Esophagus squamous epithelium (tissue), 5 donors: Measurements from ENCODE around the gene CAMTA1. TPM values are rescaled to one million over a fixed set of nuclear protein-coding genes. Genes with fewer than 3 reads are reported as not detected.
"Not testable (repeated sequence)": the region's sequence is repeated elsewhere in the genome, so short reads cannot be mapped to it uniquely, and the experiment has no call there.

Experiments used
- DNase-seq: peaks from one replicate; lab custom pipeline; 2025; lab: John Stamatoyannopoulos, UW
- H3K27ac ChIP-seq, 4 donors: fragments of 200-600 bp; sonication (generic); one replicate each; pipeline ENCODE4 v1.5.1; 2016 to 2019; ENCODE audit warnings: mild to moderate bottlenecking in 1 of 4
- H3K27me3 ChIP-seq, 4 donors: fragments of 200-600 bp; sonication (generic); 1 replicate in 3 of 4; 2 replicates in 1 of 4; pipeline versions ENCODE4 v1.5.1 to v1.6.0; 2017 to 2021; ENCODE audit warnings: antibody characterized with exemption in 1 of 4
- H3K36me3 ChIP-seq, 3 donors: fragments of 200-600 bp; sonication (generic); one replicate each; pipeline ENCODE4 v1.5.1; 2016 to 2019
- H3K4me1 ChIP-seq, 3 donors: fragments of 200-600 bp; sonication (generic); one replicate each; pipeline ENCODE4 v1.5.1; 2017 to 2019
- H3K4me3 ChIP-seq, 4 donors: fragments of 200-600 bp; sonication (generic); 1 replicate in 3 of 4; 2 replicates in 1 of 4; pipeline ENCODE4 v1.5.1; 2016 to 2019; ENCODE audit warnings: mild to moderate bottlenecking in 2 of 4, moderate library complexity in 1 of 4
- H3K9me3 ChIP-seq, 3 donors: fragments of 200-600 bp; sonication (generic); one replicate each; pipeline ENCODE4 v1.5.1; 2016 to 2019
- CTCF ChIP-seq, 6 experiments: fragments of 450-650 bp in 4 of 6; fragments of 200-600 bp in 2 of 6; sonication (generic) in 2 of 6; IDR thresholded peaks; one replicate each; pipeline ENCODE4 v1.5.1; 2016 to 2019; ENCODE audit warnings: antibody characterized with exemption in 6 of 6, mild to moderate bottlenecking in 4 of 6, moderate library complexity in 4 of 6
- POLR2A ChIP-seq, 4 donors: fragments of 450-650 bp; IDR thresholded peaks; one replicate each; pipeline ENCODE4 v1.6.1; 2017; ENCODE audit warnings: antibody characterized with exemption in 4 of 4, mild to moderate bottlenecking in 4 of 4, moderate library complexity in 3 of 4
- WGBS, 2 donors: methylation state at CpG; one replicate each; pipeline ENCODE4 v1.1.5; 2018; 5-methylcytosine and 5-hydroxymethylcytosine counted together
- intact Hi-C: fragments of 100-400 bp; cut with DNase I; formaldehyde crosslinking; loops from one replicate; pipeline ENCODE4 v1.15.0; 2022
- total RNA-seq, 4 donors: library from RNA; depleted of rRNA; stranded (reverse); fragments of >200 nt; gene quantifications; one replicate each; pipeline ENCODE4 v1.1.0, GENCODE V29; 2016
- donor health status: DM: yes; HTN: yes; CAD: no.

Gene CAMTA1
- total RNA-seq, 4 donors from 2014 or later = 31.3 to 77.4 (median 45.9) TPM

GRCh38 chr1:6803357-6803756, 18.1 kb downstream of the CAMTA1 start:
- no peak for DNase-seq
- 85 to 92% methylated on average over 2 of the region's 2 CpGs for WGBS, 2 donors
- H3K36me3 ChIP-seq = peaks cover 0 to 2% (median 0%) of the 10 kb centered on the region in 3 donors
- no peak overlapping the region for H3K4me3 ChIP-seq
- TF ChIP-seq POLR2A (IDR thresholded peaks at IDR 0.05) = no peak
- TF ChIP-seq CTCF (IDR thresholded peaks at IDR 0.05) = no peak
- H3K27me3 ChIP-seq = no peaks in the 10 kb centered on the region
- no peaks in the 10 kb centered on the region for H3K9me3 ChIP-seq
- intact Hi-C loops = no loop called here
- H3K27ac ChIP-seq = no peak overlapping the region
- H3K4me1 ChIP-seq = peaks cover 0 to 48% (median 19%) of the 10 kb centered on the region in 3 donors

GRCh38 chr1:6805004-6805416, 19.8 kb downstream of the CAMTA1 start:
- Histone ChIP-seq H3K4me1 (peaks cover 0 to 44% (median 19%) of the 10 kb centered on the region in 3 donors), H3K9me3 (no peaks in the 10 kb centered on the region), H3K27ac (no peak overlapping the region), H3K36me3 (peaks cover 0 to 10% (median 0%) of the 10 kb centered on the region in 3 donors), H3K4me3 (no peak overlapping the region), H3K27me3 (no peaks in the 10 kb centered on the region)
- DNase-seq = no peak
- 78 to 95% methylated on average over 1 of the region's 1 CpG for WGBS, 2 donors
- intact Hi-C loops = no loop called here
- TF ChIP-seq CTCF (IDR thresholded peaks at IDR 0.05) (no peak), POLR2A (IDR thresholded peaks at IDR 0.05) (no peak)

- no peak for DNase-seq
- H3K27ac ChIP-seq = no peak overlapping the region
- peaks cover 0 to 10% (median 0%) of the 10 kb centered on the region in 3 donors for H3K36me3 ChIP-seq
- no peaks in the 10 kb centered on the region for H3K27me3 ChIP-seq
- H3K4me3 ChIP-seq = no peak overlapping the region
- TF ChIP-seq POLR2A (IDR thresholded peaks at IDR 0.05) (no peak), CTCF (IDR thresholded peaks at IDR 0.05) (no peak)
- intact Hi-C loops = no loop called here
- H3K4me1 ChIP-seq = peaks cover 0 to 16% (median 0%) of the 10 kb centered on the region in 3 donors
- no peaks in the 10 kb centered on the region for H3K9me3 ChIP-seq
- WGBS, 2 donors = 71 to 74% methylated on average over 3 of the region's 3 CpGs
These were observed 22.5 kb downstream of the CAMTA1 start for GRCh38 chr1:6807782-6808181.

- intact Hi-C loops = no loop called here
- H3K27ac ChIP-seq = no peak overlapping the region
- TF ChIP-seq CTCF (IDR thresholded peaks at IDR 0.05) = no peak
- TF ChIP-seq POLR2A (IDR thresholded peaks at IDR 0.05) = no peak
- H3K4me1 ChIP-seq = peaks cover 0 to 11% (median 0%) of the 10 kb centered on the region in 3 donors
- no peaks in the 10 kb centered on the region for H3K9me3 ChIP-seq
- DNase-seq = no peak
- no peaks in the 10 kb centered on the region for H3K27me3 ChIP-seq
- no peak overlapping the region for H3K4me3 ChIP-seq
- 88 to 98% methylated on average over 2 of the region's 2 CpGs for WGBS, 2 donors
- H3K36me3 ChIP-seq = peaks cover 0 to 10% (median 0%) of the 10 kb centered on the region in 3 donors
These were observed 24.2 kb downstream of the CAMTA1 start for GRCh38 chr1:6809461-6809860.

GRCh38 chr1:6810146-6810734, 25.0 kb downstream of the CAMTA1 start:
- Histone ChIP-seq H3K36me3 (peaks cover 0 to 10% (median 0%) of the 10 kb centered on the region in 3 donors), H3K4me1 (peaks cover 0 to 11% (median 0%) of the 10 kb centered on the region in 3 donors)
- H3K27ac ChIP-seq, H3K9me3 ChIP-seq, H3K4me3 ChIP-seq, DNase-seq, intact Hi-C loops, H3K27me3 ChIP-seq: not testable (repeated sequence)
- 93 to 97% methylated on average over 8 to 13 of the region's 15 CpGs for WGBS, 2 donors
